GM12878 (cell line): ENCODE measurements around the gene EFHC1. TPM values are rescaled to one million over a fixed set of nuclear protein-coding genes. Genes with fewer than 3 reads are reported as not detected.

Experiments used
- BCL11A ChIP-seq: IDR thresholded peaks from 2 replicates; pipeline ENCODE4 v1.6.1; 2011; ENCODE audit warnings: low read depth, low read length
- BHLHE40 ChIP-seq, 2 experiments: fragments of 450-650 bp in 1 of 2; IDR thresholded peaks; 2 replicates each; pipeline ENCODE4 v1.6.1; 2011 to 2017; ENCODE audit warnings: low read depth in 2 of 2, borderline replicate concordance in 1 of 2, improper control_type of control experiment in 1 of 2, low read length in 1 of 2, mild to moderate bottlenecking in 1 of 2
- GABPA ChIP-seq: IDR thresholded peaks from 2 replicates; pipeline ENCODE4 v1.6.1; 2014; ENCODE audit warnings: antibody characterized with exemption, low read depth, mild to moderate bottlenecking, inconsistent platforms
- HCFC1 ChIP-seq: fragments of 150-350 bp; IDR thresholded peaks from 2 replicates; pipeline ENCODE4 v1.6.1; 2014; ENCODE audit warnings: low read length
- IRF5 ChIP-seq: fragments of 450-650 bp; IDR thresholded peaks from 2 replicates; pipeline ENCODE4 v1.6.1; 2017; ENCODE audit warnings: borderline replicate concordance
- KDM1A ChIP-seq: fragments of 200-600 bp; sonication (generic); IDR thresholded peaks from 2 replicates; pipeline ENCODE4 v1.6.1; 2016; ENCODE audit warnings: borderline replicate concordance
- NR2F1 ChIP-seq: fragments of 450-650 bp; conservative IDR thresholded peaks from 2 replicates; pipeline ENCODE4 v1.6.1; 2017; ENCODE audit warnings: mild to moderate bottlenecking
- SIN3A ChIP-seq: IDR thresholded peaks from 2 replicates; pipeline ENCODE4 v1.6.1; 2012; ENCODE audit warnings: low read depth, low read length, improper control_type of control experiment
- SMC3 ChIP-seq: IDR thresholded peaks from 2 replicates; pipeline ENCODE4 v1.6.1; 2011; ENCODE audit warnings: low read length, improper control_type of control experiment, borderline replicate concordance
- TCF3 ChIP-seq: IDR thresholded peaks from 2 replicates; pipeline ENCODE4 v1.6.1; 2012; ENCODE audit warnings: low read depth, mild to moderate bottlenecking, low read length, borderline replicate concordance; ENCODE audit not compliant: insufficient read depth
- YBX1 ChIP-seq: fragments of 450-650 bp; IDR thresholded peaks from 2 replicates; pipeline ENCODE4 v1.6.1; 2016; ENCODE audit warnings: antibody characterized with exemption
- ZBTB11 ChIP-seq: fragments of 450-650 bp; formaldehyde crosslinking; IDR thresholded peaks from 2 replicates; pipeline ENCODE4 v1.5.0; 2022; ENCODE audit warnings: mild to moderate bottlenecking, missing genetic modification characterization
- ZNF274 ChIP-seq: IDR thresholded peaks from one replicate; pipeline ENCODE4 v1.8.0; 2011; ENCODE audit not compliant: insufficient read length, insufficient read depth
- ZZZ3 ChIP-seq: IDR thresholded peaks from 2 replicates; pipeline ENCODE4 v1.6.1; 2011; ENCODE audit warnings: low read depth; ENCODE audit not compliant: control insufficient read depth, insufficient read length
- polyA plus RNA-seq, 11 experiments: library from polyadenylated mRNA; depleted of rRNA in 4 of 11; unstranded in 6 of 11; stranded (reverse) in 5 of 11; fragments of >200 nt; fragmentation: Nextera tagmentation in 4 of 11; fragmentation: Illumina TruSeq in 1 of 11; extraction: Ambion mirVana in 4 of 11; extraction: Trizol in 1 of 11; gene quantifications; 1 replicate in 1 of 11; 2 replicates in 10 of 11; pipeline versions ENCODE4 v1.2.1 to v1.2.3, GENCODE V29; 2011 to 2016; ENCODE audit warnings: inconsistent platforms in 2 of 11, missing spikeins in 2 of 11, low read depth in 1 of 11
- total RNA-seq, 4 experiments: library from RNA; depleted of rRNA in 3 of 4; stranded (reverse); fragments of >200 nt in 3 of 4; fragmentation: Illumina TruSeq in 1 of 4; extraction: Trizol in 1 of 4; gene quantifications; 2 replicates each; pipeline versions ENCODE4 v1.2.1 to v1.2.3, GENCODE V29; 2013 to 2021

EFHC1 gene
- total and polyA plus RNA-seq, 10 of the 15 experiments (the other 5 are each of a cell fraction or from before 2014, with no cell fraction given) = 5.5 to 14.5 (median 8.8) TPM

- TF ChIP-seq BHLHE40 (IDR thresholded peaks at IDR 0.05; ENCODE audit: borderline replicate concordance in 1 of 2, low read depth in 2 of 2, low read length in 1 of 2) = no peak
- TF ChIP-seq GABPA = peak; percentile 83
- no peak for TF ChIP-seq KDM1A
- no peak for TF ChIP-seq BCL11A
- TF ChIP-seq SIN3A = no peak
- TF ChIP-seq YBX1 = no peak
- 0 out of 2 replicates have a peak, but pooled peaks have one; percentile 22 for TF ChIP-seq TCF3
- no peak for TF ChIP-seq NR2F1
- TF ChIP-seq IRF5 = no peak
- peak; percentile 71 for TF ChIP-seq ZBTB11
- TF ChIP-seq HCFC1 = peak; percentile 40; the same call in 1 of the 2 replicates
- TF ChIP-seq ZZZ3 = no peak
- TF ChIP-seq SMC3 = no peak
- no peak for TF ChIP-seq ZNF274
These were observed 26.4 kb upstream of the EFHC1 start (continued) for GRCh38 chr6:52393780-52394179.
